NCI-H187 (cell line): ENCODE data around the gene SEMA3B.
"Not testable (repeated sequence)": the region's sequence is repeated elsewhere in the genome, so short reads cannot be mapped to it uniquely, and the experiment has no call there.

Experiments
- DNase-seq, 2 experiments: peaks; one replicate each; lab custom pipeline; 2025; lab: John Stamatoyannopoulos, UW

The SEMA3B gene

GRCh38 chr3:50294089-50294488, 25.1 kb downstream of the SEMA3B start:
- no peak for DNase-seq

DNA sequence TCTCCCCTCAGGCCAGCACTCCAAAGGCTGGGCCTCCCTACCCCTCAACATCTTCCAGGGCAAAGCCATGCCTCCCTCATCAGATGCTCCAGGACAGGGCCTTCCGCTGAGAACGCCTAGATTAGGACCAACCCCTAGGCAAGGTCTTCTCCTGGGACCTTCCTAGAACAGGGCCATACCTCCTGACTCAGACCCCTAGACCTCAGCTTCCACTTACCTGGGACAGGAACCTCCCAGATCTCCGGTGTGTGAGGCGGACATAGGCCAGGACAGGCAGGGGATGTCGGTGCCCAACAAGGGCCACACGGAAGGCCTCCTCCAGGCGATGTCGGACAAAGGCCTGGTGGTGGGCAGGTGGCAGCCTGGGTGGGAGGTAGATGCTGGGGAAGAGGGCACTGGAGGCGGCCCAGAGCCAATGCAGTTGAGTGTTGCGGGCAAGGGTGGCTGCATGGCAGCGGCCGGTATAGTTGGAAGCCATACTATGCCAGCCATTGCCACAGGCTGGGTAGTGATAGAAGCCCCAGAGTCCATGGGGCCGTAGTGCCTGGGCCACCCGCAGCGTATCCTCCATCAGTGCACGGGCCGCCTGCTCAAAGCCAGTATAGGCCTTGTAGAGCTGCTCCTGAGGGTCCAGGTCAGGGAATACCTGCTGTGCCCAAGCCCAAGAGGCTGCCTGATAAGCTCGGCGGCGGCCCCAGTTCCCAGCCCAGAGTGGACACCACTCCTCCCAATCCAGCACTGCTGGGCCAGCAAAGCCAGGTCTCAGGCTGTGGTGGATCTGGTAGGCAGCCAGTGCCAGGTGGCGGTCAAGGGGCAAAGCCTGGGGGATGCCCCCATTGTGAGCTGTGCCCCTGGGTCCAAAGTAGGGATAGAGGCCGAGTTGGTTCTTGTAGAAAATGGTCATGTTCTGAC, 25.8 kb downstream of the SEMA3B start:
- DNase-seq: no peak

- no peak for DNase-seq
Observed at GRCh38 chr3:50295553-50296431, 26.8 kb downstream of the SEMA3B start.

DNA sequence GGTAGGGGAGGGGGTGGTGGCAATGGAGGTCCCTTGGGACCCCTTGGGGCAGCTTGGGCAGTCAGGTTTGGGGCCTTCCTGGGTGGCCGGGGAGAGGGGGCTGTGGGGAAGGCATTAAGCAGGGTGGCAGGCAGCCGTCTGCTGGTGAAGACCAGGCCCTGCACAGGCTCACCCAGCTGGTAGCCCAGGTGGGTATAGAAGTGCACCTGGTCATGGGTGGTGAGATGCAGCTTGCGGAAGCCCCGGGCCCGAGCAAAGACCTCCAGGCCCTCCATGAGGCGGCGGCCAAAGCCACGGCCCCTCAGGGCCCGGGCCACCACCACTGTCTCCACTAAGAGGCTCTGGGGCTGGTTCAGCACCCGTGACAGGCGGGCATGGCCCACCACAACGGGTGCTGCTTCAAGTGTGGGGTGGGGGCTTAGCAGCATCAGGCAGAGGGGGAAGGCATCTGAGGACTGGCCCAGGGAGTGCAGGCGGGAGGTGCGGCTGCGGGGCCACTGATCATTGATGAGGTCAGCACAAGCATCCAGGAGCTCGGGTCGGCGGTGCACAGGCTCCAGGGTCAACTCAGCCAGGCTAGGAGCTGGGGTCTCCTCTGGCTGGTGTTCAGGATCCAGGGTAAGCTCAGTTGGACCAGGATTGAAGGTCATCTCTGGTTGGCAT, 27.9 kb downstream of the SEMA3B start:
- DNase-seq: no peak

DNA sequence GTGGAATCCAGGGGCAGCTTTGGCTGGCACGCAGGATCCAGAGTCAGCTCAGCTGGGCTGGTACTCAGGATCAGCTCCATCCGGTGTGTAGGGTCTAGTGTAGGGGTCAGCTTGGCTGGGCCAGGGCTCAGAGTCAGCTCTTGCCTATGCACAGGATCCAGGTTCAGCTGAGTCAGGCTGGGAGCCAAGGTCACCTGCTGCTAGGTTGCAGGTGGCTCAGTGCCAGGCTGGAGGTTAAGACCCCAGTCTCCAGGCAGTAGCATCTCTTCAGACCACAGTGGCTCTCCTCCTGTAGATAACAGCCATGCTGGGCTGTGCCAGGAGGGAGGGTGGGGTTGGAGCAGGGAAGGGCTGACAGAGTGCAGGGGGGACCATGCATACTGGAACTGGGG, 28.4 kb downstream of the SEMA3B start:
- DNase-seq: no peak

- DNase-seq: no peak
Observed at GRCh38 chr3:50297896-50298725, 29.2 kb downstream of the SEMA3B start.

DNA sequence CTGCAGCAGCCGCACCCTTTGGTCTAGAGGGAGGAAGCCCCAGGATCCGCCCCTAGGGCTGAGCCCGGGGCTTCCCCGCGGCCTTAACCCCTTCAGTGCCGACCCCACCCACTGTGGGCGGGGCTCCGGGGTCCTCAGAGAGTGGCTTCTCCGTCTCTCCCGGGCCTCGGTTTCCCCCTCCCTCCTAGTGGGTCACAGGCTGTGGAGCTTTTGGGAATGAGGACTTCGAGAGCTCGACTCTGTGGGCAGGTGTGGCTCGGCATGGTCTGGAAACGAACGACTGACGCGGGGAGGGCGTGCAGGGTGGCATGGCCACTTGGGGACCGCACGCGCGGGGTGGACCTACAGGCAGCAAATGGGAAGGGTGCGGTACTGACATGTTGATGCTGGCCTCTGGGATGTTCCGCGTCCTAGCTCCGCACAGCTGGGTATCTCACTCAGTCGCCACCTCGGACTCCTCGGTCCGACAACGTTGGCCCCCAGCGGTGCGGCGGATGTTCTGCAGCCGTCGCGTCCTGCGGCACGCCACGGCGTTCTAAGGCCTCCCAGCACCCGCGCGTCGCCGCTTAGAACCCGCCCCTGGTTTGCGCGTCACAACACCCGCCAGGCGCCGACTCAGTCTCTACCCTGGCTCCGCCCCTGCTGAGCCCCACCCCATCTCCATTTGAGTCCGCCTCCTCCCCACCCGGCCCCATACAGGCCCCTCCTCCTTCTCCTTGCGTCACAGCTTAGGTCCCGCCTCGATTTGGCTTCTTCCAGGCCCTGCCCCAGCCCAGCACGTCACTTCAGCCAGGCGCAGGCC, 30.1 kb downstream of the SEMA3B start, which contains the start of the genes HYAL3 and NAA80:
TSS of gene HYAL3 (minus strand) at position 570 of the 802 bp plus-strand sequence. CDS start 3,803 bp downstream, outside the sequence.
TSS of gene NAA80 (minus strand) at position 570 of the 802 bp plus-strand sequence. CDS start 1,942 bp downstream, outside the sequence.
- DNase-seq: peak; percentile 87 to 93

DNA sequence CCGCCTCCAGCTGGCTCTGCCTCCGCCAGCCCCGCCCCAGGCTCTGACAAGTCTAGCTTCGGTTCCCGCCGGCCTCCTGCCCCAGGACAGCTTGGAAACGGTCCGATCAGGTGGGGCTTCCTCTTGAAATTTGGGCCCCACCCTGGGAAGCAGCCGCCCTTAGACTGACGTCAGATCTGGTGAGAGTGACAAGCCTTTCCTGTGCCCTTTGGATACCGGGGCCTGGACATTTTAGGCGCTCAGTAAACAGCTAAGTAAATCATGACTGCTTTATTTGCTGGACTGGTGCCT, 30.6 kb downstream of the SEMA3B start:
- no peak for DNase-seq

GRCh38 chr3:50299929-50300680, 31.2 kb downstream of the SEMA3B start:
- no peak for DNase-seq

DNA sequence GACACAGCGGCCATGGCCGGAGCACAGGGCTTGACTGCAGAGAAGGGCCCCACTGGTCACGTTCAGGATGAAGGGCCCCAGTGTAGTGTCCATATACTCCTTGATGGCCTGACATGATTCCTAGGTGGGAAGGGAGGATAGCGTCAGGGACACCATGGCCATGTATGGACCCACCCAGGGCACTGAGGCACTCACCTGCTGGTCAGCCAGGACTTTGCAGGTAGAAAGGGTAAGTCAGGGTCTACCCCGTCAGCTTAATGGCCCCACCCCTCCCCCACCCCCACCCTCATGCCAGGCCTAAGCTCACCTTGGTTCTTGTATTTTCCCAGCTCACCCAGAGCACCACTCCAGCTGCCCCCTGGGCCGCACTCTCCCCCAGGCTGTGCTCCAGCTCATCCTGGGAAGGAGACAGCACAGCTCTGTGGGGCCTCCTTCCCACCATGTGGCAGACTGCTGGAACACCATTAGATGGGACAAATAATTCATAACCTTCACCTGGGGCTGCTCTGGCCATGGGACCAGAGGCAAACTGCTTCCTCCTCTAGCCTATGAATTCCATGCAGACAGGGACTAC, 31.8 kb downstream of the SEMA3B start:
- no peak for DNase-seq

- no peak for DNase-seq
Observed at GRCh38 chr3:50302095-50303012, 33.4 kb downstream of the SEMA3B start.

DNA sequence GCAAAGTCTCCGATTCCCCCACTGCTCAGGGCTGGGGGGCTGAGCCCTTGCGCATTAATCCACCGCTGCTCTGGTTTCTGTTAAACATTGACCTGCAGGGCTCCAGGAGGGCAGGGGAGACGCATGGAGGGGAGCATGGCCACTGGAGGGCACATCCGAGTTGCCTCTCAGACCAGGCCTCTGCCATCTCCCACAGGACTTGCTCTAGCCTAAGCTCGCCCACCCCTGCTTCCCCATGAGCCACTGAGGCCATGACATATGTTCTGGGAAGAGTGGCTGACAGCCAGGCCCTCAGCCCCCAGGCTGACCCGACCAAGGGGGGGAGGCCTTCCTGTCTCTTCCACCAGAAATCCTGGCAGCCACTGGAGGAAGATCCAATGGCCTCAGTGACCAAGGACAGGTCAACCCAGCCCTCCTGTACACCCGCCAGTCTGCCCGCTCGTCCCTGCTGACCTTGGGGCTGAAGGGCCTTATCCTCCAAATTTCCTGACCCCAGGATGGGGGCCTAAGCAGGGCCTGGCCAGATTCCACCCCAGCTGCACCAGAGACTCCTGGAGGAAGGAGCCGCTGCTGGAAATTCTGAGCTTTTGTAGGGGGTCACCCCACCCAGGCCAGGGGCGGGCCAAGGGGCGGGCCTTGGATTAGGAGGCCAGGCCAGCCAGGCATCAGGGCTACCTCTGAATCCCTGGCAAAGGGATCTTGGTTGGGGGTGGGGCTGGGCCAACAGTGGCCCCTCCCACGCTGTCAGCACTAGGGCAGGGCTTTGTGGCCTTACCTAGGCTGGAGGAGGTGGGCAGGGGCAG, 34.3 kb downstream of the SEMA3B start, which contains the start of gene HYAL1:
TSS of gene HYAL1 (minus strand) at position 562 of the 803 bp plus-strand sequence. CDS start 618 bp downstream, outside the sequence.
- no peak for DNase-seq

DNA sequence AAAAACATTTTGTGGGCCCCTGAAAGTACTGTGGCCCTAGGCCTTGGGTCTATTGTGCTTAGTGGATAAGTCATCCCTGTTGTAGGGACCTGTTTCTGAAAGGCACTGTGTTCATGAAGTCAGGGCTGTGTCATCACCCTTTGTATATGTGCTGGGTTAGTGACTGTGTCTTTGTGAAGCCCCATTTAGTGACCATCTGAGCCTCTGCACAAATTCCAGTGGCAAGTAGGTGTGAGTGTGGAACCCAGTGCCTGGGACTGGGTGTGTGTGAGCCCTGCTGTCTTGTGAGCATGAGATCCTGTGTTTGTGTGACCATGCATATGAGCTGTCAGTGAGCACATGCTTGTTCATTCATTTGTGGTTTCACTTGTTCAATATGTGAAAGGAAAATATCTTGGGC, 35.7 kb downstream of the SEMA3B start:
- no peak for DNase-seq

DNA sequence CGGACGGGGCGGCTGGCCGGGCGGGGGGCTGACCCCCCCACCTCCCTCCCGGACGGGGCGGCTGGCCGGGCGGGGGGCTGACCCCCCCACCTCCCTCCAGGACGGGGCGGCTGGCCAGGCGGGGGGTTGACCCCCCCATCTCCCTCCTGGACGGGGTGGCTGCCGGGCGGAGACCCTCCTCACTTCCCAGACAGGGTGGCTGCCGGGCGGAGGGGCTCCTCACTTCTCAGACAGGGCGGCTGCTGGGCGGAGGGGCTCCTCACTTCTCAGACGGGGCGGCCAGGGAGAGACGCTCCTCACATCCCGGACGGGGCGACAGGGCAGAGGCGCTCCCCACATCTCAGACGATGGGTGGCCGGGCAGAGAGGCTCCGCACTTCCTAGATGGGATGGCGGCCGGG, 43.1 kb downstream of the SEMA3B start:
- DNase-seq: not testable (repeated sequence)

DNA sequence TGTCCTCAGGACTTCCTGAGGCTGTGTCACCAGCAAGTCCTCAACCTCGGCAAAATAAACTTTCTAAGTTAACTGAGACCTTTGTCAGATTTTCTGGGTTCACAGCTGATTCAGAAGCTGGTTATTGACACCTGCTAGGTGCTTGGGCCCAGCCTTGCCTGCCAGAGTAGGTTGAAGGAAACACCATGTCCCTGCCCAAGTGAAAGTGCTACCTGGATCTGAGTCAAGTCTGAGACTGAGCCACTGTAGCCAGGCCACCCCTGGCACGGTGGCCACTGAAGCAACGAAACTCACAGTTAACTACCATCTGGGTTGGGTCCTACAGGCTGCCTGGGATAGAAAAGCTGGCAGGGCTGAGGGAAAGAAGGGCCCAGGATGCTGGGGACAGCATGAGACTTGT, 45.4 kb downstream of the SEMA3B start:
- no peak for DNase-seq

- DNase-seq: no peak
Observed at GRCh38 chr3:50314816-50315215, 45.9 kb downstream of the SEMA3B start.

- DNase-seq: peak in 1 of 2 experiments; percentile 11
Observed at GRCh38 chr3:50316657-50317242, 47.8 kb downstream of the SEMA3B start.
